GM23338 (cell line): ENCODE measurements around the gene ANKRD66. TPM values are rescaled to one million over a fixed set of nuclear protein-coding genes. Genes with fewer than 3 reads are reported as not detected.

Experiments
- ATAC-seq: fragments of 200-7000 bp; cut with Tn5 transposase; 3 replicates; pipeline ENCODE4 v1.9.1; 2020
- DNase-seq: peaks from one replicate; pipeline ENCODE4 v3.0.0-alpha.2; 2015; ENCODE audit warnings: low spot score
- H2AFZ ChIP-seq: fragments of 200-600 bp; sonication (generic); 2 replicates; pipeline ENCODE4 v1.8.0; 2016; ENCODE audit warnings: antibody characterized with exemption, mild to moderate bottlenecking, moderate library complexity
- H3F3A ChIP-seq: fragments of 200-600 bp; sonication (generic); replicated peaks from 2 replicates; pipeline ENCODE4 v1.8.0; 2017; ENCODE audit warnings: antibody characterized with exemption, mixed run types, low read depth
- H3K27ac ChIP-seq: fragments of 200-600 bp; sonication (generic); 2 replicates; pipeline ENCODE4 v1.6.1; 2016; ENCODE audit warnings: low read depth
- H3K27me3 ChIP-seq: fragments of 200-600 bp; sonication (generic); 2 replicates; pipeline ENCODE4 v1.8.0; 2016; ENCODE audit warnings: mild to moderate bottlenecking, mixed run types, moderate library complexity; ENCODE audit not compliant: insufficient read depth
- H3K36me3 ChIP-seq: fragments of 200-600 bp; sonication (generic); 2 replicates; pipeline ENCODE4 v1.8.0; 2016; ENCODE audit warnings: mild to moderate bottlenecking; ENCODE audit not compliant: insufficient read depth
- H3K4me1 ChIP-seq: fragments of 200-600 bp; sonication (generic); 2 replicates; pipeline ENCODE4 v1.8.0; 2016; ENCODE audit warnings: mild to moderate bottlenecking, moderate library complexity; ENCODE audit not compliant: insufficient read depth
- H3K4me2 ChIP-seq: fragments of 200-600 bp; sonication (generic); 2 replicates; pipeline ENCODE4 v1.7.1; 2017; ENCODE audit warnings: mixed run types
- H3K4me3 ChIP-seq: fragments of 200-600 bp; sonication (generic); 2 replicates; pipeline ENCODE4 v1.6.1; 2016; ENCODE audit warnings: mixed run types
- H3K79me2 ChIP-seq: fragments of 200-600 bp; sonication (generic); replicated peaks from 2 replicates; pipeline ENCODE4 v1.8.0; 2017; ENCODE audit warnings: mild to moderate bottlenecking; ENCODE audit not compliant: insufficient read depth
- H3K9me2 ChIP-seq: fragments of 200-600 bp; sonication (generic); 2 replicates; pipeline ENCODE4 v1.8.0; 2017; ENCODE audit not compliant: insufficient read depth
- H4K20me1 ChIP-seq: fragments of 200-600 bp; sonication (generic); replicated peaks from 2 replicates; pipeline ENCODE4 v1.8.0; 2017; ENCODE audit warnings: mild to moderate bottlenecking; ENCODE audit not compliant: insufficient read depth
- H3K27ac Mint-ChIP-seq: 2 replicates; pipeline ENCODE4 v1.8.0; 2020; ENCODE audit warnings: inconsistent platforms, mild to moderate bottlenecking, moderate library complexity, mixed read lengths
- H3K27me3 Mint-ChIP-seq: 3 replicates; pipeline ENCODE4 v1.8.0; 2022; ENCODE audit warnings: low read depth, mild to moderate bottlenecking, moderate library complexity, mixed read lengths, inconsistent platforms; ENCODE audit not compliant: insufficient read depth, poor library complexity
- H3K36me3 Mint-ChIP-seq: 3 replicates; pipeline ENCODE4 v1.8.0; 2021; ENCODE audit warnings: low read depth, mild to moderate bottlenecking, inconsistent platforms, moderate library complexity, mixed read lengths
- H3K4me1 Mint-ChIP-seq: 3 replicates; pipeline ENCODE4 v1.8.0; 2020; ENCODE audit warnings: mild to moderate bottlenecking, inconsistent platforms, mixed read lengths
- H3K4me3 Mint-ChIP-seq: 3 replicates; pipeline ENCODE4 v1.8.0; 2021; ENCODE audit warnings: moderate library complexity, mild to moderate bottlenecking, inconsistent platforms, mixed read lengths
- H3K9me3 Mint-ChIP-seq: 3 replicates; pipeline ENCODE4 v1.8.0; 2020; ENCODE audit warnings: moderate library complexity, mild to moderate bottlenecking, inconsistent platforms, mixed read lengths
- CREB1 ChIP-seq: fragments of 250-450 bp; sonication (Bioruptor Pico); IDR thresholded peaks from 2 replicates; pipeline ENCODE4 v1.5.0; 2020; ENCODE audit warnings: low read depth, mild to moderate bottlenecking, moderate library complexity
- ETS1 ChIP-seq: IDR thresholded peaks from 2 replicates; pipeline ENCODE4 v1.6.1; 2016; ENCODE audit warnings: antibody characterized with exemption
- EZH2 ChIP-seq: fragments of 200-600 bp; sonication (generic); IDR thresholded peaks from one replicate; pipeline ENCODE4 v1.8.0; 2017; ENCODE audit warnings: antibody characterized with exemption, mild to moderate bottlenecking, low read depth; ENCODE audit not compliant: unreplicated experiment
- EZH2phosphoT487 ChIP-seq: fragments of 200-600 bp; sonication (generic); IDR thresholded peaks from one replicate; pipeline ENCODE4 v1.8.1; 2018; ENCODE audit warnings: antibody characterized with exemption; ENCODE audit not compliant: unreplicated experiment
- JUNB ChIP-seq: IDR thresholded peaks from one replicate; pipeline ENCODE4 v1.6.1; 2016; ENCODE audit warnings: antibody characterized with exemption; ENCODE audit not compliant: unreplicated experiment
- NANOG ChIP-seq: IDR thresholded peaks from 2 replicates; pipeline ENCODE4 v1.6.1; 2016; ENCODE audit warnings: antibody characterized with exemption, borderline replicate concordance
- POLR2AphosphoS5 ChIP-seq: IDR thresholded peaks from 2 replicates; pipeline ENCODE4 v1.6.1; 2016; ENCODE audit warnings: antibody characterized with exemption, low read depth
- STAT1 ChIP-seq: IDR thresholded peaks from one replicate; pipeline ENCODE4 v1.6.1; 2016; ENCODE audit warnings: antibody characterized with exemption; ENCODE audit not compliant: unreplicated experiment
- ZNF114 ChIP-seq: fragments of 250-450 bp; sonication (Bioruptor Pico); IDR thresholded peaks from 2 replicates; pipeline ENCODE4 v1.5.0; 2020; ENCODE audit warnings: mild to moderate bottlenecking, moderate library complexity
- ZNF331 ChIP-seq: fragments of 250-450 bp; sonication (Bioruptor Pico); IDR thresholded peaks from 2 replicates; pipeline ENCODE4 v1.5.0; 2020; ENCODE audit warnings: low read depth, mild to moderate bottlenecking, moderate library complexity
- polyA plus RNA-seq: library from polyadenylated mRNA; unstranded; fragments of >200 nt; fragmentation: Nextera tagmentation; extraction: Ambion mirVana; gene quantifications from 2 replicates; pipeline ENCODE4 v1.2.1, GENCODE V29; 2016
- total RNA-seq: library from RNA; depleted of rRNA; stranded (reverse); fragments of >200 nt; shearing (Covaris generic); gene quantifications from 2 replicates; pipeline ENCODE4 v1.2.3, GENCODE V29; 2014
- TF ChIP-seq, protein P1 (sequence below), 2 experiments: fragments of 200-600 bp in 1 of 2; sonication (generic) in 1 of 2; conservative IDR thresholded peaks; 2 replicates each; pipeline versions ENCODE4 v1.5.1 to v1.6.1; 2016 to 2017; ENCODE audit warnings: antibody characterized with exemption in 2 of 2, low read depth in 2 of 2, mild to moderate bottlenecking in 2 of 2, moderate library complexity in 1 of 2

The ANKRD66 gene
- total and polyA plus RNA-seq, 2 experiments from 2014 or later = not detected

DNA sequence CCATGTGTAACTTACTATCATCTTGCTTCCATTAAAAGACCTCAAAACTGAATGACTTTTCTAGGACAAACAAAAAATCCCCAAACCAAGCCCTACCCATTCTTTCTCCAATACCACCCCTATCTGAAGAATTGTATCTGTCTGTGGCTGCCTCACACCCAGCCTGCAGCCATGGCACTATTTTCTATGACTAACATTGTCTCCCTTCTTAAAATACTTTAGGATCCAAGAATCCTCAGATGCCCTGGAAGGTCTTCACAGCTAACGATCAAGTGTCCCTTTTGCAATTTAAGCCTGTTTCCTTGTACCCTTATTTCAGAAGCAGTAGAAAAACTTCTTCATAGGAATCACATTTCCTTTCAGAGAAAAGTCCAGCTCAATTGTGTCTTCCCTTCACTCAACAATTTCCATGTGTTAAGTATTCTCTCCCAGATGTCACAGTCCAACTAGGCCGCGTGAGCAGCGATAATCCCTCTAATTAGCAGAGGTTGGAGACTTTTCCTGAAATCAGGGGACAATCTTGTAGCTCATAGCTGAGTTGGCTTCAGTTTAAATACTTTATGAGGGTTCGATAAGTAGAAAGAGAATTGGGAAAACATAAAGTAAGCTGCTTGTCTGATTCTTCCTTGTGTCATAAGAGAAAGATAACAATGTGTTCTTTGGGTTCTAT lies 41.3 kb downstream of the ANKRD66 start:
- H3K4me1 ChIP-seq = no peaks in the 10 kb centered on the region
- H3F3A ChIP-seq = no peaks in the 10 kb centered on the region
- H3K4me2 ChIP-seq = no peak overlapping the region
- no peak overlapping the region for H2AFZ ChIP-seq
- no peaks in the 10 kb centered on the region for H3K36me3 Mint-ChIP-seq
- H3K27me3 Mint-ChIP-seq = no peaks in the 10 kb centered on the region
- H3K79me2 ChIP-seq = no peaks in the 10 kb centered on the region
- no peaks in the 10 kb centered on the region; the same call in 1 of the 2 replicates for H3K9me2 ChIP-seq
- no peaks in the 10 kb centered on the region for H3K9me3 Mint-ChIP-seq
- no peaks in the 10 kb centered on the region for H3K27me3 ChIP-seq
- H3K4me3 Mint-ChIP-seq = no peak overlapping the region
- no peak overlapping the region for H3K27ac ChIP-seq
- no peak overlapping the region for H3K27ac Mint-ChIP-seq
- H3K4me1 Mint-ChIP-seq = no peaks in the 10 kb centered on the region
- DNase-seq = no peak
- TF ChIP-seq POLR2AphosphoS5 (no peak), ZNF331 (CRISPR knock-in tag) (no peak), EZH2phosphoT487 (no peak), JUNB (no peak), NANOG (no peak), STAT1 (no peak), CREB1 (no peak), EZH2 (no peak), ZNF114 (CRISPR knock-in tag) (no peak), ETS1 (no peak)
- TF ChIP-seq, protein P1, sequence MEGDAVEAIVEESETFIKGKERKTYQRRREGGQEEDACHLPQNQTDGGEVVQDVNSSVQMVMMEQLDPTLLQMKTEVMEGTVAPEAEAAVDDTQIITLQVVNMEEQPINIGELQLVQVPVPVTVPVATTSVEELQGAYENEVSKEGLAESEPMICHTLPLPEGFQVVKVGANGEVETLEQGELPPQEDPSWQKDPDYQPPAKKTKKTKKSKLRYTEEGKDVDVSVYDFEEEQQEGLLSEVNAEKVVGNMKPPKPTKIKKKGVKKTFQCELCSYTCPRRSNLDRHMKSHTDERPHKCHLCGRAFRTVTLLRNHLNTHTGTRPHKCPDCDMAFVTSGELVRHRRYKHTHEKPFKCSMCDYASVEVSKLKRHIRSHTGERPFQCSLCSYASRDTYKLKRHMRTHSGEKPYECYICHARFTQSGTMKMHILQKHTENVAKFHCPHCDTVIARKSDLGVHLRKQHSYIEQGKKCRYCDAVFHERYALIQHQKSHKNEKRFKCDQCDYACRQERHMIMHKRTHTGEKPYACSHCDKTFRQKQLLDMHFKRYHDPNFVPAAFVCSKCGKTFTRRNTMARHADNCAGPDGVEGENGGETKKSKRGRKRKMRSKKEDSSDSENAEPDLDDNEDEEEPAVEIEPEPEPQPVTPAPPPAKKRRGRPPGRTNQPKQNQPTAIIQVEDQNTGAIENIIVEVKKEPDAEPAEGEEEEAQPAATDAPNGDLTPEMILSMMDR (conservative IDR thresholded peaks at IDR 0.05; ENCODE audit: low read depth in 2 of 2) = no peak
- H4K20me1 ChIP-seq = no peaks in the 10 kb centered on the region
- no peak for ATAC-seq
- H3K36me3 ChIP-seq = no peaks in the 10 kb centered on the region
- H3K4me3 ChIP-seq = no peak overlapping the region

GRCh38 chr6:46788791-46789190 lies 42.1 kb downstream of the ANKRD66 start:
- no peak overlapping the region for H2AFZ ChIP-seq
- H3K36me3 ChIP-seq = no peaks in the 10 kb centered on the region
- H3K4me3 Mint-ChIP-seq = no peak overlapping the region
- H3K27ac Mint-ChIP-seq = no peak overlapping the region
- no peaks in the 10 kb centered on the region for H3K27me3 Mint-ChIP-seq
- no peaks in the 10 kb centered on the region for H3K79me2 ChIP-seq
- no peak overlapping the region for H3K4me3 ChIP-seq
- DNase-seq = no peak
- no peaks in the 10 kb centered on the region for H3K27me3 ChIP-seq
- H3K36me3 Mint-ChIP-seq = no peaks in the 10 kb centered on the region
- H3K9me3 Mint-ChIP-seq = no peaks in the 10 kb centered on the region
- no peaks in the 10 kb centered on the region for H3F3A ChIP-seq
- no peak overlapping the region for H3K27ac ChIP-seq
- H4K20me1 ChIP-seq = no peaks in the 10 kb centered on the region
- no peaks in the 10 kb centered on the region for H3K4me1 Mint-ChIP-seq
- no peaks in the 10 kb centered on the region; the same call in 1 of the 2 replicates for H3K9me2 ChIP-seq
- no peak for ATAC-seq
- no peaks in the 10 kb centered on the region for H3K4me1 ChIP-seq
- no peak overlapping the region for H3K4me2 ChIP-seq
- TF ChIP-seq, protein P1 (conservative IDR thresholded peaks at IDR 0.05; ENCODE audit: low read depth in 2 of 2) = no peak
- TF ChIP-seq JUNB = no peak
